Measurements from ENCODE around the gene RPL10A.
"Not testable (repeated sequence)": the region's sequence is repeated elsewhere in the genome, so short reads cannot be mapped to it uniquely, and the experiment has no call there.

The RPL10A gene

DNA sequence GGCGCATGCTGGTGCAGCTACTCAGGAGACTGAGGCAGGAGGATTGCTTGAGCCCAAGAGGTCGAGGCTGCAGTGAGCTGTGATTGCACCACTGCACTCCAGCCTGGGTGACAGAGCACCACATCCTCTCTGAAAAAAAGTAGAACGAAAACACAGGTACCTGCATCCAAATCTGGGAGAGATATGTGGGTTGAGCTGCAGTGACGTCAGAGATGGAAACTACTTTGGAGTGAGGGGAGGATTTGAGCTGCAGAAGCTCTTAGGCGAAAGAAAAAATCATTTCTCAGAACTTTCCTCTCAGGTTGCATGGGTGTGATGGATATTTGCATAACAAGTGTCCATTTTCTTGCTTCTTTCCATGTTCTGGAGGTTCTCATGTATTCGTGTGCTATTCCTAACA, 48.5 kb downstream of the RPL10A start:
- Mint-ChIP-seq H3K36me3 (ENCODE audit: insufficient read depth) (no peaks in the 10 kb centered on the region), H3K4me1 (no peaks in the 10 kb centered on the region), H3K9me3 (no peaks in the 10 kb centered on the region), H3K27ac (ENCODE audit: low read depth) (no peak overlapping the region), H3K4me3 (no peak overlapping the region), H3K27me3 (peaks cover 12% of the 10 kb centered on the region)
- ATAC-seq (replicated peaks; ENCODE audit: extremely low read depth, poor library complexity, severe bottlenecking) (no peak), DNase-seq (ENCODE audit: low spot score in 2 of 2) (no peak)

DNA sequence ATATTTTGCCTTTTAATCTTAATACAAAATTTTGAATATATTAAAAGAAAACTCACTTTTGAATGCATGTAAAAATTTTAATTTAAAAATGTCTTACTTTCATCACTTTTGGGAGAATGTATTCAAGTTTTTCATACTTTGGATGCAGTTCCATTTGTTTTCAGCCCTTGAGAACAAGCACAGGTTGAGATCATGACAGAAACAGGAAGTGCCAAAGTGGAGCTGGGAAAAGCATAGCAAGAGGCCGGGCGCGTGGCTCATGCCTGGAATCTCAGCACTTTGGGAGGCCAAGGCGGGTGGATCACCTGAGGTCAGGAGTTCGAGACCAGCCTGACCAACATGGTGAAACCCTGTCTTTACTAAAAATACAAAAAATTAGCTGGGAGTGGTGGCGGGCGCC, 49.8 kb downstream of the RPL10A start:
- H3K9me3 Mint-ChIP-seq; DNase-seq (ENCODE audit: low spot score in 2 of 2); H3K27me3 Mint-ChIP-seq; H3K27ac Mint-ChIP-seq (ENCODE audit: low read depth); H3K36me3 Mint-ChIP-seq (ENCODE audit: insufficient read depth); ATAC-seq (replicated peaks; ENCODE audit: extremely low read depth, poor library complexity, severe bottlenecking); H3K4me3 Mint-ChIP-seq: not testable (repeated sequence)
- H3K4me1 Mint-ChIP-seq, result peaks cover 12% of the 10 kb centered on the region

DNA sequence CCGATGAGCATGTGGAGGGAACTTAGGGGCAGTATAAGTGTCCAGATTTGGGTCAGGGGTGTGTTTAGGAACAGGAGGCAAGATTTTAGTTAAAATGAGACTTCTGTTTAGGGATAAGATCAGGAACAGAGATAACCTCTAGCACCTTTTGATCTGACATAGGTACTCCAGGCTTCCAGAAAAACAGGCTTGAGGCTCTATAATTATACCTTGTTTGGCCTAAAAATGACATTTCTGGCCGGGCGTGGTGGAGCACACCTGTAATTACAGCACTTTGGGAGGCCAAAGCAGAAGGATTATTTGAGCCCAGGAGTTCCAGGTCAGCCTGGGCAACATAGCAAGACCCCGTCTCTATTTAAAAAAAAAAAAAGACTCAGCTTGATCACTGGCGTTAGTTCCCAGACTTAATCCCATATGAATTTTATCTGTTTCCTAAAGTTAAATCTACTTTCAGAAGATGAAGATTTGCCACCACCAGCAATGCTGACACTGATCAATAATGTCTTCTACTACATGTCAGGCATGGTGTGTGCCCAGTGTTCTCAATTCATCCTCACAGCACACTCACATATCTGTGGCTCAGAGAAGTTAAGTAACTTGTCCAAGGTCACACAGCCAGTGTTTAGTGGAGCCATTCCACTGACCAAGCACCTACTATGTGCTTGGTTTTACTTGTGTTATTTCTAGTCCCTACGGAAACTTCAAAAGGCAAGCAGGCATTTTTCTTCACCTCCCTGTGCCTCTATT, 50.5 kb downstream of the RPL10A start:
- ATAC-seq (replicated peaks; ENCODE audit: extremely low read depth, poor library complexity, severe bottlenecking), result no peak
- H3K4me3 Mint-ChIP-seq, result no peak overlapping the region

DNA sequence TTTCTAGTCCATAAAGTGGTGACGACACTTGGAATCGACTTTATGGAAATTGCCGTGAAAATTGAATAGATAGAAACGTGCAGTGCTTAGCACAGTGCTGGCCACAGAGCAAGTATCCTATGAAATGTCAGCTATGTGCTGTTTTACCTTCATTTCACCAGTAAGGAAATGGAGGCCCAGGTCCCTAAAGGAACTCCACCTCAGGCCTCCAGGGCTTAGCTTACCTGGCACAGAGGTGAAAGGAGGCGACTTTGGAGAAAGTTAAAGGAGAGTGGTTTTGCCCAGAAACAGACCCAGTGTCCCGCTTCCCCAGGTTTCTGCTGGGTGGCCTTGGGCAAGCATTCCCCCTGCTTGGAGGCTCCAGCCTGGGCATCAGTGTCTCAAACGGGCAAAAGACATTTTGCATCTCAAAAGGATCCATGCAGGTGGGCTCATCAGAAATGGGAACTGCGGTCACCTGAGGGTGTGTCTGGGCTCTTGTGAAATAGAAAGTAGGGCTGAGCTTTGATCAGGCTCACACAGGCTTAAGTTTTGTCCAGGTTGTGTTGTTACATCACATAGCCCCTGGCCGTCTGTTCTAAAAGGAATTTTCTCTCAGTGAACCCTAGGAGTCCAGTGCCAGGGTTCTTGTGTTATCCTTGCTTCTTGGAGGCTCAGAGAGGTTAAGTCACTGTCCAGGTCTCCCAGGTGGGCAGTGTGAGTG, 51.3 kb downstream of the RPL10A start:
- Mint-ChIP-seq H3K36me3 (ENCODE audit: insufficient read depth) (peaks cover 4% of the 10 kb centered on the region), H3K4me3 (no peak overlapping the region), H3K27ac (ENCODE audit: low read depth) (no peak overlapping the region), H3K27me3 (no peaks in the 10 kb centered on the region), H3K4me1 (peaks cover 25% of the 10 kb centered on the region), H3K9me3 (no peaks in the 10 kb centered on the region)
- DNase-seq (ENCODE audit: low spot score in 2 of 2) (no peak), ATAC-seq (replicated peaks; ENCODE audit: extremely low read depth, poor library complexity, severe bottlenecking) (no peak)

More for the DNA sequence above, 50.5 kb downstream of the RPL10A start:
- peaks cover 19% of the 10 kb centered on the region for H3K4me1 Mint-ChIP-seq
- H3K36me3 Mint-ChIP-seq (ENCODE audit: insufficient read depth), result peaks cover 4% of the 10 kb centered on the region
- H3K27me3 Mint-ChIP-seq, result no peaks in the 10 kb centered on the region
- no peak for DNase-seq (ENCODE audit: low spot score in 2 of 2)
- no peak overlapping the region for H3K27ac Mint-ChIP-seq (ENCODE audit: low read depth)
- no peaks in the 10 kb centered on the region for H3K9me3 Mint-ChIP-seq
